Ascending aorta (tissue), 2 donors: ENCODE results near the gene THNSL1. TPM values are rescaled to one million over a fixed set of nuclear protein-coding genes. Genes with fewer than 3 reads are reported as not detected.

Experiments used
- DNase-seq, 2 donors: peaks; one replicate each; pipeline ENCODE4 v3.0.0-alpha.2; 2019; ENCODE audit warnings: low spot score in 2 of 2
- H3K27ac ChIP-seq, 2 donors: fragments of 200-600 bp; sonication (generic); one replicate each; pipeline ENCODE4 v1.5.1; 2016 to 2017; ENCODE audit warnings: mild to moderate bottlenecking in 1 of 2
- H3K27me3 ChIP-seq: fragments of 200-600 bp; sonication (generic); one replicate; pipeline ENCODE4 v1.5.1; 2017
- H3K36me3 ChIP-seq, 2 donors: fragments of 200-600 bp; sonication (generic); one replicate each; pipeline ENCODE4 v1.5.1; 2016
- H3K4me1 ChIP-seq, 2 donors: fragments of 200-600 bp; sonication (generic); one replicate each; pipeline ENCODE4 v1.5.1; 2016 to 2017; ENCODE audit warnings: mild to moderate bottlenecking in 1 of 2
- H3K4me3 ChIP-seq, 2 donors: fragments of 200-600 bp; sonication (generic); one replicate each; pipeline ENCODE4 v1.5.1; 2016 to 2017; ENCODE audit warnings: mild to moderate bottlenecking in 1 of 2
- H3K9me3 ChIP-seq, 2 donors: fragments of 200-600 bp; sonication (generic); one replicate each; pipeline ENCODE4 v1.5.1; 2016
- CTCF ChIP-seq, 3 experiments: fragments of 200-600 bp in 2 of 3; fragments of 450-650 bp in 1 of 3; sonication (generic) in 2 of 3; IDR thresholded peaks; one replicate each; pipeline ENCODE4 v1.5.1; 2016 to 2019; ENCODE audit warnings: antibody characterized with exemption in 3 of 3, mild to moderate bottlenecking in 1 of 3, moderate library complexity in 1 of 3
- intact Hi-C: fragments of 100-400 bp; cut with DNase I; formaldehyde crosslinking; loops from one replicate; pipeline ENCODE4 v1.15.1; 2023
- total RNA-seq: library from RNA; depleted of rRNA; stranded (reverse); fragments of >200 nt; gene quantifications from one replicate; pipeline ENCODE4 v1.1.0, GENCODE V29; 2016

Gene THNSL1
- total RNA-seq, 1 donor from 2014 or later = 0.64 TPM

- DNase-seq = no peak
These were observed 46.7 kb downstream of the THNSL1 start for GRCh38 chr10:25063157-25063556.

GRCh38 chr10:25063644-25064043, 47.2 kb downstream of the THNSL1 start:
- intact Hi-C loops = loop anchor here (5.0 kb wide), 2 partner anchors 106 to 341 kb away; partner anchors contain the start of gene ARHGAP21
- peak overlapping the region in 1 of 2 donors; percentile 81 for H3K27ac ChIP-seq
- H3K4me1 ChIP-seq = peaks cover 2 to 28% of the 10 kb centered on the region in 2 donors
- H3K4me3 ChIP-seq = no peak overlapping the region
- no peak for DNase-seq
- no peaks in the 10 kb centered on the region for H3K9me3 ChIP-seq
- no peak for TF ChIP-seq CTCF (IDR thresholded peaks at IDR 0.05)
- no peaks in the 10 kb centered on the region for H3K27me3 ChIP-seq
- no peaks in the 10 kb centered on the region for H3K36me3 ChIP-seq

More at GRCh38 chr10:25063157-25063556, 46.7 kb downstream of the THNSL1 start:
- no peak for TF ChIP-seq CTCF (IDR thresholded peaks at IDR 0.05)
- Histone ChIP-seq H3K27ac (peak overlapping the region; percentile 81 to 84), H3K4me1 (peaks cover 2 to 28% of the 10 kb centered on the region in 2 donors), H3K27me3 (no peaks in the 10 kb centered on the region), H3K36me3 (no peaks in the 10 kb centered on the region), H3K9me3 (no peaks in the 10 kb centered on the region), H3K4me3 (no peak overlapping the region)
- intact Hi-C loops = loop anchor here (5.0 kb wide), 2 partner anchors 106 to 341 kb away; partner anchors contain the start of gene ARHGAP21

GRCh38 chr10:25064401-25064800, 48.0 kb downstream of the THNSL1 start:
- H3K27ac ChIP-seq = no peak overlapping the region
- intact Hi-C loops = loop anchor here (5.0 kb wide), 2 partner anchors 107 to 342 kb away; partner anchors contain the start of gene ARHGAP21
- no peaks in the 10 kb centered on the region for H3K9me3 ChIP-seq
- no peaks in the 10 kb centered on the region for H3K27me3 ChIP-seq
- peaks cover 2 to 28% of the 10 kb centered on the region in 2 donors for H3K4me1 ChIP-seq
- no peak overlapping the region for H3K4me3 ChIP-seq
- no peaks in the 10 kb centered on the region for H3K36me3 ChIP-seq
- TF ChIP-seq CTCF (IDR thresholded peaks at IDR 0.05) = no peak
- no peak for DNase-seq

GRCh38 chr10:25065761-25066476, 49.5 kb downstream of the THNSL1 start:
- no peak for TF ChIP-seq CTCF (IDR thresholded peaks at IDR 0.05)
- Histone ChIP-seq H3K4me3 (no peak overlapping the region), H3K27me3 (no peaks in the 10 kb centered on the region), H3K9me3 (no peaks in the 10 kb centered on the region), H3K4me1 (peaks cover 0 to 17% of the 10 kb centered on the region in 2 donors), H3K27ac (no peak overlapping the region), H3K36me3 (no peaks in the 10 kb centered on the region)
- intact Hi-C loops = no loop called here
- DNase-seq = no peak

GRCh38 chr10:25068152-25069058, 52.0 kb downstream of the THNSL1 start:
- TF ChIP-seq CTCF (IDR thresholded peaks at IDR 0.05) = no peak
- no peak for DNase-seq
- no peaks in the 10 kb centered on the region for H3K27me3 ChIP-seq
- H3K27ac ChIP-seq = no peak overlapping the region
- no peaks in the 10 kb centered on the region for H3K36me3 ChIP-seq
- no peaks in the 10 kb centered on the region for H3K9me3 ChIP-seq
- intact Hi-C loops = no loop called here
- no peak overlapping the region for H3K4me3 ChIP-seq
- no peaks in the 10 kb centered on the region for H3K4me1 ChIP-seq
